ENCODE data around the gene C11orf98.
"Not testable (repeated sequence)": the region's sequence is repeated elsewhere in the genome, so short reads cannot be mapped to it uniquely, and the experiment has no call there.

The C11orf98 gene

GRCh38 chr11:62665075-62665598 is at the start of gene C11orf98, which contains the start of gene CSKMT:
Gene C11orf98 (minus strand): TSS chr11:62665210. CDS start chr11:62665169, 41 bp downstream.
Gene CSKMT (plus strand): TSS chr11:62665312. CDS start chr11:62665880, 568 bp downstream.
- DNase-seq = peak; percentile 95

GRCh38 chr11:62713343-62713742 is 48.3 kb upstream of the C11orf98 start:
- no peak for DNase-seq

DNA sequence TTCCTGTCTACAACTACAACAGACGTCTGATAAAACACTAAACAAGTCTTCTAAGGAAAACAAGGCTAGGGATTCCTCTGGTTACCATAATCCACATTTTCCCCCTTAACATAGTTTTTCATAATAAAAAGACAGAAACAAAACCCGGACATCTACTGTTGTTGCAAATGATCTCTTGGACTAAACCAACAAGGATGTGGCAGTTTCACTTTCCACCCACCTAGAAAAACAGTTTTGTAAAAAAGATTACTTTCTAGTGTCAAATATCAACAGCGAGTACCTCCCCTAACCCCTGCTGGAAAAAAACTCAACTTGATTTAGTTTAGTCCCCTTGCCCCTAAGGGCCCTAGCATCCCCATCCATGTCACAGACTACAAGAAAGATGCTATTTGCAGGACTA is 47.9 kb upstream of the C11orf98 start:
- no peak for DNase-seq

DNA sequence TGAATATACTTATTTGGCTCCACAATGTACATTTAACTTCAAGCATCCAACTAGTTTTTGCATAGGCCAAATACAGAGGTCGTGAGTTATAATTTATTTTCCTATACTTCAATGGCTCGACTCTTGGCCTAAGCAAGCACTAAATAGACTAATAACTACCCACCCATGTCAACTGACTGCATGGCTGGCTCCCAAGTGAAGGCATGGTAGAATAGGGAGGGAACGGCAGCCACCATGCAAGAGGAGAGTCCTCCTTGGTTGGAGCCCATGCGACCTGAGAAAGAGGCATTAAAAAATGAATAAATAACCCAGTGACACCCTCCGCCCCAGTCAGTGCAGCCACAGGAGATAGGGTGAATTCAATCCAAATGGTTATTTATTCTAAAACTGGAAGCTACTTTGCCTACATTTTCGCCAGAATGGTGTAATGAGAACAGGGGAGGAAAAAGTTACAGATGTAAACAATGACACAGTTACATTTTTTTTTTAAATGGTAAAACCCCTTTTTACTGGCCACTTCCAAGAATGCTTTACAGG is 47.3 kb upstream of the C11orf98 start:
- no peak for DNase-seq

GRCh38 chr11:62710001-62710345 is 45.0 kb upstream of the C11orf98 start:
- DNase-seq = peak; percentile 24

- DNase-seq = peak; percentile 96
Observed at GRCh38 chr11:62709247-62710000, 44.4 kb upstream of the C11orf98 start.

DNA sequence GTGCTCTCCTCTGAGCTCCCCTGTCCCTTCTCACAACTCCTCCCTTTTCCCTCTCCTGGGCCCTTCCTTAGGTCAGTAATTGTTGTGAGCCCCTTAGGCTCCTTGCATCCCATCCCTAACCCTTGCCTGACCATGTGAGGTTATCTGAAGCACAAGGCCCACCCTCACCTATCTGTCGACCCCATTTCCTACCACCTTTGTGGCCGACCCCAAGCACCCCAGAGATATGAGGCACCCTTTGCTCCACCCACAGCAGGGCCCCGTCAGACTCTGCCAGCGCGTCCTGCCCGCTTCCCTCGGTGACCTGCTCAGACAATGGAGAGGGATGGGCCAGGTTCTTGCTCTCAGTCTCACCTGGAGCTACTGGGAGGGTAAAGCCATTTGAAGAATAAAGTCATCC is 43.8 kb upstream of the C11orf98 start:
- peak; percentile 46 for DNase-seq

DNA sequence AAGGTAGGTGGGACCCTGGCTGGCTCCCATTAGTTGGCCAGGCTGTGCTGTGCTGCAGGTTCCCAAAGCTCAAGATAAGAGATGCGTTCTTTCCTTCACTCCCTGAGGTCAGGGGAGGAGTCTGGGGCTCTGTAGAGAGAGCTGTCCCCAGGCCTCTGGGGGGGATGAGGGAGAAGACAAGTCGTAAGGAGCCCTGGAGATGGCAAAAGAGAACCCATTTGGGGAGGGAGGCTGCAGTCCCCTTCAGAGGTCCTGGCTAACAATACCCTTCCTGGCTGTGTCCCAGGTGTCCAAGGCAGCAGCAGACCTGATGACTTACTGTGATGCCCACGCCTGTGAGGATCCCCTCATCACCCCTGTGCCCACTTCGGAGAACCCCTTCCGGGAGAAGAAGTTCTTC is 43.4 kb upstream of the C11orf98 start:
- DNase-seq = no peak

DNA sequence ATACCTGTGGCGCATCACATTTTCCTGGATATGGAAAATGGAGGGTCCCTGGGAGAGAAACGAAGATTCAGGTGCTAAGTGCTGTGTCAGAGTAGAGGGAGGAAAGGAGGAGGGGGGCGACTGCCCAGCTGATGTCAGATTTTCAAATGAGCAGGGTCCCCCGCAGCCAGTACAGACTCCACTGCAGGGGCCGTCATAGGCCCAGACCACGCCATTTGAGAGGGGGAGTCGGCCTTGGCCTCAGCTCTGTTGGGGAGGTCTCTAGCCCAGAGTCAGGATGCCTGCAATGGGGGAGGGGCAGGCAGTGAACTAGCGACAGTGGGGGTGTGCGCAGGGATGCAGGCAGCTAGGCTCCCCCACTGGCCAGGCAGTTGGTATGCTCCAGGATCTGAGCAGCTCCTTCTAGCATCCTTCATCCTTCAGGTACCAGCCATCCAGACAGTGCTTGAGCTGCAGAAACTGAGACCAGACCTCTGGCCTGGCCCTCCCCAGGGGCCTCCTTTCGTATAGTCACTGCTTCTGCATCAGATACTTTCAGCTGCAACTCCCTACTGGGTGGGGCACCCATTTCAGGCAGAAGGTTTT is 42.4 kb upstream of the C11orf98 start, which contains the start of the genes BSCL2 and GNG3:
Gene BSCL2 (minus strand): TSS at position 148 of the 585 bp plus-strand sequence. CDS start 229 bp downstream, outside the sequence.
Gene GNG3 (plus strand): TSS at position 400 of the 585 bp plus-strand sequence. CDS start 620 bp downstream, outside the sequence.
- no peak for DNase-seq

DNA sequence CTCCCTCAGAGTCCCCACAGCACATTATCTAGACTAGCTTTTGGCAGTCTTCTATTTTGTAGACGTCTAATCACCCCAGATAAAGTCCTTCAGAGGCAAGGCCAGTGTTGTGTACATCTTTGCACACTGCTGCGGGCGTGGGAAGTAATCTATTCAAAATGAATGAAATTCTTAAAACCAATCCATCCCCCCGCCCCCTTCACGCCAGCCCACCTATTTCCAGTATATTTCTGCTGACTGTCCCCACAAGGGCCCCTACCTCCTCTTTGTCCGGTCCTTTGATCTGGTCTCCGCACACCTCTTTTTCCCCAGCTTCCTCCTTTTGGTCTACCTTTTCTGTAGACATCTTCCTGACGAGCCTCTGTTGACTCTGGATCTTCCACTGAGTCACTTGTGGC is 41.8 kb upstream of the C11orf98 start:
- no peak for DNase-seq

DNA sequence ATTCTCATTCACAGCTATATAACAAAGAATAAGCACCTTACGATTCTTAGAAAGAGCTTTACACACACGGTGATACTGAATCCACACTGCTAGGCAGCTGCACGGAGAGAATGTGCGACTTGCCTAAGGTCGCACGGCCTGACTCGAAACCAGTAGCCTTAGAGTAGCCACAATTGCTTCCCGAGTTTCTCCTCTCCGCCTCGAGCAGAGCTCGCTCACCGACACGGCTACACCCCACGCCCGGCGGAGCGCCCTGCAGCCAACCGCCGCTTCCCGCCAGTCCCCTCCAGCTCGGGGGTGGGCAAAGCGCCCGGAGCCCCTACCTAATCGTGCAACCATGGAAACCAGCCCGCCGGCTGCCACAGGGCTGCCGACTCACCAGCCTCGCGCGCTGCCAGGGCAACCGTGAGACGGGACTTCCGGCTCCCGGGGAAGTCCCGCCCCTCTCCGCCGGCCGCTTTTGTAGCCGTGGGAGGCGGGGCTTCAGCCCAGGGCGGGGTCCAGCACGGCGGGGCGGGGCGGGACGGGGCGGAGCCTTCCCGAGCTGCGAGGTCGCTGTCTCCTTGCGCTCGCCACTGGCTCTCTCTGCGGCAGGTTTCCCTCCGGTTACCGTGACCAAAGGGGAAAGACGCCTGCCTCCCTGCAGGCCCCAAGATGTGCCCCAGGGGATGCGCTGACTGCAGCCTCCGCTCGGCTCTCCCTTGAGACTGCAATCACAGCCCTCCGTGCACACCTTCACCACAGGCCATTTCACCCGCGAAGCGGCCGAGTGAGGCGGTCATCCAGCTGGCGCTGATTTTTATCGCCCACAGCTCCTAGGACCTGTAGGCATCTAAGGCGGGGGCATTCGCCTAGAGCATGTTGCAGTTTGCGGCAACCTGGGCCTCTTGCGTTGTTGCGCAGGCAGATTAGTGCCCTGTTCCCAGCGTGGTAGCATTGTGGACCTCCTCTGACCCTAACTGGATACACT is 41.2 kb upstream of the C11orf98 start:
- DNase-seq = peak; percentile 92

GRCh38 chr11:62705413-62705812 is 40.4 kb upstream of the C11orf98 start:
- DNase-seq = no peak

GRCh38 chr11:62703921-62704320 is 38.9 kb upstream of the C11orf98 start:
- not testable (repeated sequence) for DNase-seq

- DNase-seq = no peak
Observed at GRCh38 chr11:62702246-62702645, 37.2 kb upstream of the C11orf98 start.

DNA sequence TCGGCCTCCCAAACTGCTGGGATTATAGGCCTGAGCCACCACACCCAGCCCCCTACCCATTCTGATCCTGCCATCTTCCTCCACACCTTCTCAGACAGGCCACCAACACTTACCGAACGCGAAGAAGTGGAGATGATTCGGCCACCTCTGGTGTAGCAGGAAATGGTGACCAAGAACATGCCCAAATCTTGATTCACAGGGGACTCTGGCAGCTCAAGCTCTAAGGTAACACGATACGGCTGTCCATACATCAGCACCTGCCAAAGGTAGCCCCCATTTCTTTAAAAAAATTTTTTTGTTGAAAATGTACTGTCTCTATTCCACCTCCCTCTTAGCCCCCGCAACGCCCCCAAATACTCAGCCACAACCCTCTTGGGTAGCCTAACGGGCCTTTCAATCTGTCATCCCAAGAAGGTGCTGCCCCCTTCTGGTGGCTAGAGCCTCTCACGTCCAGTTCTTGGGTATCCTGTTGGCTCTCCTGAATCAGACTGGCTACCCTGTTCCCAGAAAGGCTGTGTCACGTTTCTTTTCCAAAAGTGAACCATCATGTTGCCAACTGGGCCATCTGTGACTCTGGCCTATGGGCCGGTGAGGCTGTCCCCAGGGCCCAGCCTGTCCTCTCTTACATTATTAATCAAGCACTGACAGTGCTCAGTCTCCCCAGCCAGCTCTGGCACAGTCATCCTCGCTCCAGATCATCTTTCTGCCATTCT is 29.6 kb upstream of the C11orf98 start:
- DNase-seq = peak; percentile 77

- not testable (repeated sequence) for DNase-seq
Observed at GRCh38 chr11:62693624-62694023, 28.6 kb upstream of the C11orf98 start.

- no peak for DNase-seq
Observed at GRCh38 chr11:62689421-62690183, 24.6 kb upstream of the C11orf98 start, which contains the start of gene LRRN4CL. Gene LRRN4CL (minus strand): TSS chr11:62689530. CDS start chr11:62688508, 1,022 bp downstream.

- no peak for DNase-seq
Observed at GRCh38 chr11:62688491-62688890, 23.5 kb upstream of the C11orf98 start.

DNA sequence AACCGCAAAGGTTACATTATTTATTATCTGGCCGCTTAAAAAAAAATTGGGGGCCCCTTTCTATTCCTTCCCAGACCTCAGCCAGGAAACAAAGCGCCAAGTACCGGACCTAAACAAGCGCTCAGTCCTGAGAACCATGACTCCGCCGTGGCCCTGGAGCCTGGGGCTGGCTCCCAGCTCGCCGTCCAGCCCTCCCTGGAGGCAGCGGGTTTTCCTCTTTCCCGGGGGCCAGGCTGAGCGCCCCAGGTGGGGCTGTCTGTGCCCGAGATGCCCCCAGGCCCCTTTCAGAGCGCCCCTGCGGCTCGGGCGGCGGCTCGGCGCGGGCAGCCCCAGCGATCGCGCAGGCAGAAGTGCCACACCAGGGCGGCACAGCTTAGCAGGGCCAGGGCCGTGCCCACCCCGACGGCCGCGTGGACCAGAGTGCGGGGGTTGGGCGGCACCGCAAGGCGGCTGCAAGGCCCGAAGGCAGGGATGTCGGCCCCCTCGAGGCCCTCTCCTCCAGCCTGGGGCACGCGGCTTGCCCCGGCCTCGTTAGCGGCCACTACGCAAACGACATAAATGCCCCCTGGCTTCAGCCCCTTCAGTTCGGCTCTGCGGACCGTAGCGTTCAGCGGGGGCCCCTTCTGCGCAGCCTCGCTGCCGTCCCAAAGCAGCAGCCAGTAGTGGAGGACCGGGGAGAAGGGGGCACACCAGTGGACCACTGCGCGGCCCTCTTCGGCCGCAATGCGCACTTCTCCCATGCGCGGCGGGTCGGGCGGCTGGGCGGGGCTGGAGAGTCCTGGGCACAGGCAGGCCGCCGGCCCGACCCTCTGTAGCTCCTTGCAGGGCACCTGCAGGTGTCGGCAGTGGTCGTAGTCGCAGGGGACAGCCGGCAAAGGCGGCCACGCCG is 22.7 kb upstream of the C11orf98 start:
- DNase-seq = no peak

DNA sequence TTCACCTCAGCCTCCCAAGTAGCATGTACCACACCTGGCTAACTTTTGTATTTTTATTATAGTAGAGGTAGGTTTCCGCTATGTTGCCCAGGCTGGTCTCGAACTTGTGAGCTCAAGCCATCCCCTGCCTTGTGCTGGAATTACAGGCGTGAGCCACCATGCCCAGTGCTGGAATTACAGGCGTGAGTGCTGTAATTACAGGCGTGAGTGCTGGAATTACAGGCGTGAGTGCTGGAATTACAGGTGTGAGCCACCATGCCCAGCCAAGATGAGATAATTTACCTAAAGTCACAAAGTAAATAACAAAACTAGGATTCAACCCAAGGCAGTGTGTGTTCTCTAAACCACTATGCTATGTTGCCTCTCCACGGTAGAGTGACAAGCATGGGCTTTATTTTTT is 17.5 kb upstream of the C11orf98 start:
- no peak for DNase-seq
